Left forelimb (tissue), 1 donor: ENCODE measurements around the gene KRTAP5-3.
A peak's percentile ranks its signal among the peaks of the same experiment; 100 is the strongest.

Experiments
- DNase-seq: peaks from one replicate; pipeline ENCODE4 v3.0.0-alpha.2; 2018; ENCODE audit warnings: low spot score

KRTAP5-3 gene

DNA sequence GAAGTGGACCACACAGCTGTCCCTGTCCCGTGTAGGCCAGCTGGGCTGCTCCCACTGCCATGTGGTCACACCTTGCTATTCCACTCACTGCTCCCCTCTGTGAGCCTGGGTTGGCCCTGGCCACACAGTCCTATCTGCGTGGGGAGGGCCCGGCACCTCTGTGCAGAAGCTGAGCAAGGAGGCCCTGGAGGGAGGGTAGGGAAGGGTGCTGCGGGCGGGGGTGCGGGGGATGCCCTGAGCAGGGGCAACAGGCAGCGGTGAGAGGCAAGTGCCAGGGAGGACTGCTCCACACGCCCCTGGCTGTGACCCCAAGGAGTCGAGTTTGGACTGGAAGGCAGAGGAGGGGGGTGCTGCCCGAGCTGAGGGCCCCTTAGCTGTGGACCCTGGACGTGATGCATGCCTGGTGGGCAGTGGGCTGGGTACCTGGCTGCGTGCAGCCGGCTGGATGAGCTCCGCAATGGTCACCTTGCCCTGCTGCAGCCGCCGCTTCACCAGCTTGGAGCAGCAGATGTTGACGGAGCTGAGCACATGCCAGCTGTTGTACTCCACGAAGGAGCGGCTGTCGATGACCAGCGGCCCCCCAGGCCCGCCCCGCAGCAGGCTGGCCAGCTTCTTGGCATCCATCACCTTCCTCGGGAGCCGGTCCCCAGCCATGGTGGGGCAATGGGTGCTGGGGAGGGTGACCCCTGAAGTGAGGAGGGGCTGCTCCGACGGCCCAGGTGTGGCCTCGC is 42.9 kb downstream of the KRTAP5-3 start:
- no peak for DNase-seq

DNA sequence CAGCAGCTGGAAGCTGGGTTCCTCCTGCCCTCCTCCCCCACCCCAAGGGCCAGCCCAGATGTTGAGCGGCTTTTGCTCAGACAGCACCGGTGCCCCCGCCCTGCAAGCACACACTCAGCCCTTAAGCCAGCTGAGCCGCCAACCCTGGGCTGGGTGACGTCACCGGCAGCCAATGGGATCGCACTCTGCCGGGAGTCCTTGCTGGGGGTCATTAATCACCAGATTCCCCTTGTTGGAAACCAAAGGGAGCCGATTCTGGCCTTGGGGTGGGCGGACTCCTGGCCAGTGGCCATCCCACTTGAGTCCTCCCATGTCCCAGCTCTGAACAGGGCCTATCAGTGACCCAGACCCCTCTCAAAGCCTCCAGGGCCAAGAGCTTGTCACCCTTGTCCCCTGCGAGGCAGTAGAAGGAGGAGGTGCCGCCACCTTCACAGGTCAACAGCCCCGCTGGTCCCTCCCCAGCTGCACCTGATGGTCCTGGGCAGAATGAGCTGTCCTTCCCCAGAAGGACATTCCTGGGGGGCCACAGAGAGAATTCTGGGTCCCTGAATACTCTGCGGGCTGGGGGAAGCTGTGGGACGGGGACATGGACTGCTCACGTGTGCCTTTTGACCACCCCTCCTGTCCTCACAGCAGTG is 43.6 kb downstream of the KRTAP5-3 start:
- no peak for DNase-seq

DNA sequence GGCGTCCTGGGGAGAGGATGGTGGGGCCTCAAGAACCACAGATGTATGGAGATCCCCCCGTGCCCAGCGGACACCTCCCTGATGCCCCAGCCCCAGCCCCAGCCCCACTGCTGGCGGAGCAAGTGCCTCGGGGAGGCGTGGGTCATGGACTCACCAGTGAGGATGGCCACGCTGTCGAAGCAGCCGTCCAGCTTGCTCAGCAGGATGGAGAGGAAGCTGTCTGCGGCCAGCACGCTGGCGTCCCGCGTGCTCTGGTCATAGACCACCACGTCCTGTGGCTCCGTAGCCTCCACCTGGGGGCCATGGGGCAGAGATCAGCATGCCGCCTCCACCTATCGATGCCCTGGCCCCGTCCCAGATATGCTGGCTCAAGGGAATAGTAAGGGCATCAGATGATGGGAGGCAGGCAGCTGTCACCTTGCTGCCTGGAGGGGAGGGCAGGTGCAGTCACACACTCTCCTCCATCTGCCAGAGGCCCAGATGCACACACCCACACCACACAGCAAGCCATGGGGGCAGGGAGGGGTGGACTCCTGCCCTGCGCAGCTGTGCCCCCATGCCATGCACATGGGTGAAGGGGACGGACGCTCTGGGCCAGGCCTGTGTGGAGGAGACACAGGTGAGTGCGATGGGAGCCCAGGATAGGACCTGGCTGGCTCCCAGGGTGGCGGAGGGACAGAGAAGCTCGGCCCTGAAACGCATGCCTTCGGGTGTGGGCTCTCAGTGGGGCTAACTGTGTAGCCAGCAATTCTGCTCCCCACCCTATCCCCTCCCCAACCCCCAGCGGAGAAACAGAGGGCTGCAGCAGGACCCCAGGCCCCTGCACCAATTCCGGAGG is 44.3 kb downstream of the KRTAP5-3 start:
- DNase-seq = no peak

DNA sequence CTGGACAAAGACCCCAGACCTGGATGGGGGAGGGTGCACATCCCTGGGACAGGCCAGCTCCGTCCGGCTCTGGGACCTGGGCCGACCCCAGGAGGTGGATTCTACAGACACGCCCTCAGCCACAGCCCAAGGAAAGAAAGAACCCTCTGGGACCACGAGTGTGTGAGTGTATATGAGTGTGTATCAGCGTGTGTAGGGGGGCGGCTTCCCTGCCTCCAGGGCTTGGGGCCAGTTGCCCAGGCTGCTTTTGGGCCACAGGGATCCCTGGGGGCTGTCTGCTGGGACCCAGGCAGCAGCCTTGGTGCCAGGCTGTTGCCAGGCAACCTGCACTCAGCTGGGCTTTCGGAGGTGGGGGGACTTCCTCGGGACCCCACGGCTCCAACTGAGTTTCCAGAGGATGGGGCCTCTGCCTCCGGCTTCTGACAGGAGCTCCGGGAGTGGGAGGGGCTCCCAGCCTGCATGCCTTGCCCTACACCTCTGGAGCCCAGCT is 45.1 kb downstream of the KRTAP5-3 start:
- DNase-seq = no peak

DNA sequence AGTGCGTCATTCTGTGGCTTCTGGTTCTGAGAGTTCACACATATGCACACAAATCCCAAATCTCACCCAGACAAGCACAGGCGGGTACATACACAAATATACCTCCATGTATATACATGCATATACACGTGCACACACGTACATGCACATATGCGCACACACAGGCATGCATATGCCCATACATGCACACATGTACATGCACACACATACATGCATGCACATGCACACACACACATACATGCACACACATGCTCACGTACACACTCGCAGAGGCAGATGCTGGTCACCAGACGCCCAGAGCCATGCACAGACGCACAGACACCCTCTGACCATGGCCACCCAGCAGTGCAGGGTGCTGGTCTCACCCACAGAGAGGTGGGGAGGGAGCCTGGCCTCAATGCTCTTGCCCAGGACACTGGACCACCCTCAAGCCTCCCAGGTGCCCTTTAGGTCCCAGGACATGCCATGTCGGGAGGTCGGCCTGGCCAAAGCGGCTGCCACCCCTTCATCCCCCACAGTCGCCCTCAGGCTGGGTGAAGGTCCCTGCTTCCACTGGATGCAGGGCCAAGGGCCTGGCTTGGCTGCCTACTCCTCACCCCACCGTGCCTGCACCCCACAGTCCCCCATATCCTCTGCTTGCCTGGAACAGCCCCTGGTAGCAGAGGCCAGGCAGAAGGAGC is 45.7 kb downstream of the KRTAP5-3 start:
- no peak for DNase-seq

DNA sequence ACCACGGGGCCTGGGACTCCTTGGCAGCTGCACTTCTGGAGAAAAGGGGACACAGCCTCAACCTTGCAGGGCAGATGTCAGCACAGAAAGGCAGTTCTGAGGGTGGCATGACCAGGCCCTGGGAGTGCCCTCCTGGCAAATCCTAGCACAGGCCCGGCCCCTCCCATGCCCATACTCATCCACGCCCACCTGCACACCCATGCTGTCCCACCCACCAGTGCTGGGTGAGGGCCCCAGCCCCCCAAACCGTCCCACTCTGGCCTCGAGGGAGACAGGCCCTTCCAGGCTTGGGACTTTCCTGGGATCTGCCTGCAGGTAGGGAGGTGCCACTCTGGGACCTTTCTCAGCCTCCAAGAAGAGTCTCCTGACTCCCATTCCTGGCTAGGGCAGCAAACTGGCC is 46.3 kb downstream of the KRTAP5-3 start:
- no peak for DNase-seq

DNA sequence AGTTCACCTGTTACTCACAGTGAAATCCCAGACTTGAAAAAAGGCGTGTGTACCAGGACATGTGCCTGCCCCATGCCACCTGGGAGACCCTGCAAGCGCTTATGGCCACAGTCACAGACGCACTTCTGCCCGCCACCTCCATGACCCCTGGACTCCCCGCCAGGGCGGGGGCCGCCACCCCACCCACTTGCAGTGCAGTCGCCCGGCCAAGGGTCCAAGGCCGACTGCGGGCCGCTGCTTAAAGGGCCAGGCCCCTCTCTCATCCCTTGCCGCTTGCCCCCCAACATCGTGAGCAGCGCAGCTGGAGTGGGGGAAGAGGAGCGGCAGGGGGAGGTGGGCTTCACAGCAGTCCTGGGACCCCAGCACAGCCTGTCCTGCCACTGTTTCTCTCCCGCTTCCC is 47.0 kb downstream of the KRTAP5-3 start:
- no peak for DNase-seq

DNA sequence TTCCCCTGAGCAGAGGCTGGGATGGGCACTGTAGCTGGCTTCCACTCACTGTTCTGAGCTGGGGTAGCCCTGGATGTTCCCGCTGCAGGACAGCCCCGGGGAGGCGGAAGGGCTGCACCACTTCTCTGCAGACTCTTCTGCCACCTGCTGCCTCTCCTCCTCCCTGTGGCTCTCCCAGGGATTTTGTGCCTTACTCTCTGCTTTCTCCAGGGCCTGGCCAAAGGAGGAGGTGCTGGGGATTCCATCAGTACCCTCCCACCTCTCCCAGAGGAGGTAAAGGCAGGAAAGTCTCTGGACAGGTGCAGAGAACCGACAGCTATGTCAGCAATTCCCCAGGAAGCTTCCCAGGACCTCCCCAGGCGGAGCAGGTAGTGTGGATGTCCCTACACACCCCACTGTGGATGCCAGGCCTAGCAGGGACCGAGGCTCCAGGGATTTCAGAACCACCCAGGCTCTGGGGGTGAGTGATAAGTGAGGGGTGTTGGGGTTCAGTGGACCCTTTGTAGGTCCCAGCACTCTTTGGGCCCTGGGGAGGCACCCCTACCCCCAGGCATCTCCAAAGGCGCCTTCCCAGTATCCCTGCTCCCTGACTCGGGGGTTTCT is 47.5 kb downstream of the KRTAP5-3 start:
- DNase-seq = no peak

DNA sequence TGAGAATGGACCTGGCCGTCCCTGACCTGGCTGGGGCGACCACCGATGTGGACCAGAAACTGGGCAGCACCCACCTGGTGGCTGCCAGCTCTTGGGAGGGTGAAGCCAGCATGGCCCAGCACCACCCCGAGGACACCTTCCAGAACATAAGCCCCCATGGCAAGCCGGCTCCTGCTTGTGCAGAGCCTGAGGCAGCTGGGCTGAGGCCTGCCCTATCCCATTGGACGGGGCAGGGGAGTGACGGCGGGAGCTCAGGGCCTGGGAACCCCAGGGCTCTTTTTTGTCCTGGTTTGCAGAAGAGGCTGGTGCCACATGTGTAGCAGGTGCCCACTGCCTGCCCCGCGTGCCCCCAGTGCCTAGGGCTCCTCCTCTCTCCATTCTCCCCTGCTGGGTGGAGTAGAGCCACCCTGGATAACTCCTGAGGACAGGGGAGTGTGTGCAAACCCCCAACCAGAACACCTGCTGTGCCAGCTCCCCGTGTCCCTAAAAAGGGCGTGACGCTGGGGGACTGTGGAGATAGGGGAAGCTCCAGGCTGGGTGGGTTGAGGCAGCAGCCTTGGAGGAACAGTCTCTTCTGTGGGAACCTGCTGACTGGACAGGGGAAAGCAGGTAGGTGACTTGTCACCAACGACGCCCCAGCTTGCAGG is 48.1 kb downstream of the KRTAP5-3 start:
- no peak for DNase-seq

DNA sequence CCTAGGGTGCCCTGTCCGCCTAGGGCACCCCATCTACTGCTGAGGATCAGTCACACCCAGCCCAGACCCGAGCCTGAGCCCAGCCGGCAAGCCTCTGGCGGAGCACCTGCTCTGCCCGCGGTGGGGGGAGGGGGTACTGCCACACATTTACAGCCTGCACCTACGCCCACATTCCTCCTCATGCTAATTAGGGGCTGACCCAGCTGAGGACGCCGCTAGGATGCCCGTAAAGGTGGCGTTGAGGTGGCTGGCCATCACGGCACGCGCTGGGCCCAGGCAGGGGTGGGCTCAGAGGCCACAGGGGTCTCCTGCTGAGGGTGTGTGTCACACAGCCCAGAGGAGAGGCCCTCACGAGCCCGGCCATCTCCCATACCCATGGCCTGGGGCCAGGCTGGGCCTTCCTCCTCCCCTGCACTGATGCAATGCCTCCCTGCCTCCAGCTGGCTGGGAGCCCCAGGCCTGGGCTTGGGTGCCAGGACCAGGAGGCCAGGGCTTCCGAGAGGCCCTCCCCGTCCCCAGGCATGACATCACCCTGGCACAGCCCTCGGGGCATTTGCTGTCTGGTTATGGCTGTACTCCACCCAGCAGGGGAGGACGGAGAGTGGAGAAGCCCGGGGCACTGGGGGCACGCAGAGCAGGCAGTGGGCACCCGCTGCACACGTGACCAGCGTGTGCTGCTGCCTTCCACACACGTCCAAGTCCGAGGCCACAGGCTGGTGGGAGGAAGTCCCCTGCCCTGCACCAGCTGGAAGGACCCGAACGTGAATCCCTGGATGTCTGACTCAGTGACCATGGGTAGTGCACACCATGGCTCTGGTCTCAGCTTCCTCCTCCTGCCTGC is 48.9 kb downstream of the KRTAP5-3 start:
- DNase-seq = peak; percentile 84

DNA sequence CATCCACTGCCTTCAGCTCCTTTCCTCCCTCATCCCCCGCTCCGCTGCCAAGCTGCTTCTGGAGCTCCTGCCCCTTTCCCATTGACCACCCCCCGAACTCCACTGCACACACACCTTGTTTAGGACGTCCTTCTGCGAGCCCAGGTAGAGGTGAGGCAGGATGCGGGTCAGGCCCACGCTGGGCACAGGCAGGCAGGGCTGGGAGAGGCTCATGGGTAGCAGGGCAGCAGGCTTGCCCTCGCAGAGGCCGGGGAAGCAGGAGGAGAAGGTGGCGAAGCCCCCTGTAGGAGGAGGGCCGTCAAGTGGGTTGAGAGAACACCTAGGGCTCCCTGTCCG is 49.5 kb downstream of the KRTAP5-3 start:
- DNase-seq = no peak

DNA sequence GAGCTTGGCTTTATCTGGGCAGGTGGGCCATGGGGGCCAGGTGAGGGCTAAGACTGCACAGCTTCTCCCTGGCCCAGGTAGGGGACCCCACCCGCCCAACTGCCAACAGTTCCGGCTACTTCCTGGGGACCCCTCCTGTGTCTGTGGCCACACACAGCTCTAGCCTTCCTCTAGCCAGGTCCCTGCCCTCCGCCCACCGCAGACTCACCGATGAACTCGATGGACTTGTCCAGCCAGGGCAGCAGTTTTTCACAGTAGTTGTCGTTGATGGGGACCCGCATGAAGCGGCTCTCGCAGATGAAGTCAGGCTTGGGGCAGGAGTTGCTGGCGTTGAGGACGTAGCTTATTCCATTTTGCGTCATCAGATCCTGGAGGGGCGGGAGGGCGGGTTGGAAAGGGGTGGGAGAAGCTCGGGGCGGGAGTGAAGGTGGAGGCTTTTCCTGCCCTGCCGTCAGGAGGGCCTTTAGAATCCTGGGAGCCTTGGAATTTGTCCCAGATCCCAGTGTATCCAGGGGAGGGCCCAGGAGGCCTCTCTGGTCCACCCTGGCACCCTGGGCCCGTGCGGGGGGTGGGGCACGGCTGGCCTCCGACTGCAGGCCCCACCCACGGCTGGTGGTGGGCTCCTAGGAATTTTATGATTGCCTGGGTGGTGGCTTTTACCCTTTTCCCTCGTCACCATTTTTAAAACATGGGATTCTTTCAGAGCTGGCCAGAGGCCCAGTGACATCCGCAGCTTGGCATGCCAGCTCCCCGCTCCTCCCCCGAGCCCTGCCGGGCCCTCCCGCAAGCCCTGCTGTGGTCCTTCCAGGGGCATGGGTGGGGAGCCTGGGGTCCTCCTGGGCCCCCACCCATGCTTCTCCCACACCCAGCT is 50.1 kb downstream of the KRTAP5-3 start:
- DNase-seq = no peak
